HEK293 (cell line): ENCODE data around the gene MAP4K2.

ENCODE experiments used
- ATF2 ChIP-seq: fragments of 450-650 bp; formaldehyde crosslinking; IDR thresholded peaks from 2 replicates; pipeline ENCODE4 v1.5.1; 2016; ENCODE audit warnings: missing biosample characterization, missing genetic modification characterization, low read depth
- BCL6B ChIP-seq: fragments of 450-650 bp; formaldehyde crosslinking; IDR thresholded peaks from 2 replicates; pipeline ENCODE4 v1.5.1; 2017; ENCODE audit warnings: missing biosample characterization, missing genetic modification characterization
- GLI2 ChIP-seq: fragments of 450-650 bp; formaldehyde crosslinking; IDR thresholded peaks from 2 replicates; pipeline ENCODE4; 2017; ENCODE audit warnings: missing biosample characterization, missing genetic modification characterization, low read depth, borderline replicate concordance
- HOXA7 ChIP-seq: sonication (generic); formaldehyde crosslinking; IDR thresholded peaks from 2 replicates; pipeline ENCODE4 v1.8.1; 2022; ENCODE audit warnings: missing genetic modification reagents, borderline replicate concordance
- MYNN ChIP-seq: fragments of 450-650 bp; formaldehyde crosslinking; IDR thresholded peaks from 2 replicates; pipeline ENCODE4 v1.5.1; 2016; ENCODE audit warnings: missing biosample characterization, missing genetic modification characterization, borderline replicate concordance
- MZF1 ChIP-seq: fragments of 450-650 bp; formaldehyde crosslinking; IDR thresholded peaks from 2 replicates; pipeline ENCODE4 v1.5.1; 2017; ENCODE audit warnings: missing biosample characterization, missing genetic modification characterization, borderline replicate concordance
- SALL2 ChIP-seq: fragments of 450-650 bp; formaldehyde crosslinking; IDR thresholded peaks from 2 replicates; pipeline ENCODE4 v1.5.0; 2017; ENCODE audit warnings: missing biosample characterization, mild to moderate bottlenecking, missing genetic modification characterization, borderline replicate concordance
- SETDB1 ChIP-seq: IDR thresholded peaks from one replicate; pipeline ENCODE4 v1.6.1; 2017; ENCODE audit warnings: mild to moderate bottlenecking, low read length, moderate library complexity, mixed read lengths; ENCODE audit not compliant: insufficient read length
- SP2 ChIP-seq: fragments of 450-650 bp; formaldehyde crosslinking; IDR thresholded peaks from 2 replicates; pipeline ENCODE4 v1.5.1; 2016; ENCODE audit warnings: missing biosample characterization, missing genetic modification characterization
- ZEB2 ChIP-seq: fragments of 450-650 bp; formaldehyde crosslinking; IDR thresholded peaks from 2 replicates; pipeline ENCODE4 v1.5.1; 2016; ENCODE audit warnings: missing biosample characterization, missing genetic modification characterization
- ZIC2 ChIP-seq: fragments of 450-650 bp; formaldehyde crosslinking; IDR thresholded peaks from 2 replicates; pipeline ENCODE4 v1.5.1; 2016; ENCODE audit warnings: missing biosample characterization, missing genetic modification characterization
- ZNF157 ChIP-seq: fragments of 450-650 bp; formaldehyde crosslinking; IDR thresholded peaks from 2 replicates; pipeline ENCODE4 v1.5.1; 2016; ENCODE audit warnings: missing biosample characterization, missing genetic modification characterization
- ZNF214 ChIP-seq: fragments of 450-650 bp; formaldehyde crosslinking; IDR thresholded peaks from 2 replicates; pipeline ENCODE4 v1.5.1; 2017; ENCODE audit warnings: missing biosample characterization, mild to moderate bottlenecking, missing genetic modification characterization, borderline replicate concordance
- ZNF221 ChIP-seq: fragments of 450-650 bp; formaldehyde crosslinking; IDR thresholded peaks from 2 replicates; pipeline ENCODE4 v1.5.1; 2017; ENCODE audit warnings: missing biosample characterization, missing genetic modification characterization, borderline replicate concordance
- ZNF239 ChIP-seq: fragments of 450-650 bp; formaldehyde crosslinking; IDR thresholded peaks from 2 replicates; pipeline ENCODE4 v1.5.1; 2016; ENCODE audit warnings: missing biosample characterization, missing genetic modification characterization
- ZNF274 ChIP-seq, 2 experiments: fragments of 200-500 bp in 1 of 2; fragments of 450-650 bp in 1 of 2; sonication (Bioruptor generic) in 1 of 2; formaldehyde crosslinking in 1 of 2; IDR thresholded peaks; 2 replicates each; pipeline versions ENCODE4 v1.5.1 to v1.6.1; 2014 to 2016; ENCODE audit warnings: borderline replicate concordance in 1 of 2, inconsistent platforms in 1 of 2, low read length in 1 of 2, missing biosample characterization in 1 of 2, missing genetic modification characterization in 1 of 2
- ZNF423 ChIP-seq: fragments of 450-650 bp; formaldehyde crosslinking; IDR thresholded peaks from 2 replicates; pipeline ENCODE4 v1.5.1; 2016; ENCODE audit warnings: missing biosample characterization, missing genetic modification characterization
- ZNF549 ChIP-seq: fragments of 450-650 bp; IDR thresholded peaks from 2 replicates; pipeline ENCODE4 v1.5.1; 2018; ENCODE audit warnings: missing biosample characterization, missing genetic modification characterization, mild to moderate bottlenecking, inconsistent platforms, moderate library complexity
- ZNF571 ChIP-seq: fragments of 450-650 bp; formaldehyde crosslinking; IDR thresholded peaks from 2 replicates; pipeline ENCODE4 v1.5.0; 2017; ENCODE audit warnings: missing biosample characterization, missing genetic modification characterization
- ZNF585B ChIP-seq: fragments of 450-650 bp; formaldehyde crosslinking; IDR thresholded peaks from 2 replicates; pipeline ENCODE4 v1.5.1; 2016; ENCODE audit warnings: missing biosample characterization, missing genetic modification characterization
- ZNF610 ChIP-seq: fragments of 450-650 bp; formaldehyde crosslinking; IDR thresholded peaks from 2 replicates; pipeline ENCODE4 v1.5.1; 2016; ENCODE audit warnings: missing biosample characterization, missing genetic modification characterization, borderline replicate concordance
- ZNF624 ChIP-seq: fragments of 450-650 bp; formaldehyde crosslinking; IDR thresholded peaks from 2 replicates; pipeline ENCODE4 v1.5.1; 2017; ENCODE audit warnings: missing biosample characterization, missing genetic modification characterization
- ZNF677 ChIP-seq: fragments of 450-650 bp; IDR thresholded peaks from 2 replicates; pipeline ENCODE4 v1.5.0; 2018; ENCODE audit warnings: missing biosample characterization, mild to moderate bottlenecking, missing genetic modification characterization, moderate library complexity
- ZNF707 ChIP-seq: fragments of 450-650 bp; formaldehyde crosslinking; IDR thresholded peaks from 2 replicates; pipeline ENCODE4 v1.5.1; 2016; ENCODE audit warnings: missing biosample characterization, missing genetic modification characterization
- ZNF776 ChIP-seq: fragments of 450-650 bp; formaldehyde crosslinking; IDR thresholded peaks from 2 replicates; pipeline ENCODE4 v1.5.0; 2017; ENCODE audit warnings: missing biosample characterization, missing genetic modification characterization, borderline replicate concordance
- ZNF777 ChIP-seq: fragments of 450-650 bp; formaldehyde crosslinking; IDR thresholded peaks from 2 replicates; pipeline ENCODE4 v1.5.1; 2017; ENCODE audit warnings: missing biosample characterization, missing genetic modification characterization, borderline replicate concordance
- ZNF791 ChIP-seq: fragments of 450-650 bp; formaldehyde crosslinking; IDR thresholded peaks from 2 replicates; pipeline ENCODE4 v1.5.1; 2016; ENCODE audit warnings: missing biosample characterization, missing genetic modification characterization
- TF ChIP-seq, protein P1 (sequence below): fragments of 450-650 bp; formaldehyde crosslinking; IDR thresholded peaks from 2 replicates; pipeline ENCODE4 v1.5.1; 2016; ENCODE audit warnings: missing biosample characterization, missing genetic modification characterization
- TF ChIP-seq, protein P2 (sequence below): fragments of 450-650 bp; formaldehyde crosslinking; IDR thresholded peaks from 2 replicates; pipeline ENCODE4 v1.5.1; 2016; ENCODE audit warnings: missing biosample characterization, missing genetic modification characterization
- TF ChIP-seq, protein P3 (sequence below): fragments of 450-650 bp; formaldehyde crosslinking; IDR thresholded peaks from 2 replicates; pipeline ENCODE4 v1.5.1; 2016; ENCODE audit warnings: missing biosample characterization, missing genetic modification characterization

The MAP4K2 gene

DNA sequence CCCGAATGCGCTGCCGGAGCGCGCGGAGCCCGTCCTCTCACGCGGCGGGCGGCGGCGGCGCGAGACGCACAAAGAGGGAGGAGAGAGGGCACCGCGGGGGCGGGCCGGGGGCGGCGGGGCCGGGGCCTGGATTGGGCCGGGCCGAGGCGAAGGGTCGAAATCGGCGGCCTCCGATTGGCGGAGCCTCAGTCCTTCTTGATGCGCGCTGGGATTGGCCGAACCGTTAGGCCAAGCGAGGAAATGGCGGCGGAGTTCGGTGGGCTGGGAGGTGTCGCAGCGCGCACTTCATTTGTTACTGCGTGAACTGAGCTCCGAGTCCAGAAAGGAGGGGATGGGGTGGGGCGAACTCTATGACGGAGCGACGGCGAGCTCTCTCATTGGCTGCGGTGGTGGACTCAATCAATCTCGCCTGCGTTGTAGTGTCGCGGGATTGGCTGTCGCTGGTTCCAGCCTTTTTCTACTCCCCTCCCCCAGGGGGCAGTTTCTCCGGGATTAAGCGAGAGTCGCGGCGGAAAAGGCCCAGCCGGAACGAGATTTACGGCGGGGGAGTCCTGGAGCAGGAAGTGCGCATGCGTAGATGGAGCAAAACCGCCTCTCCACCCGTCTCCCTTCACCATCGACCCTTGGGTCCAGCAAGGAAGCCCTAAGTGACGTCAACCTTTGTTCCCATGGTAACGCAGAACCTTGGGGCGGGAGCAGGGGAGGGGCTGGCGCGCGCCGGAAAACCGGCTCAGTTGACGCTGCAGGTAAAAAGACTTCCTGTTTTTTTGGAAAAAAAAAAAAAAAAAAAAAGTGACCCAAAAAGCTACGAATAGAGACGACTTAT lies 24.3 kb downstream of the MAP4K2 start, which contains the start of gene SF1 (continued):
- TF ChIP-seq ZNF239 (tag by site-specific recombination) (no peak), ZNF571 (tag by site-specific recombination) (no peak), ZNF777 (tag by site-specific recombination) (no peak), SALL2 (tag by site-specific recombination) (no peak), ZNF791 (tag by site-specific recombination) (no peak), ZNF274 (IDR thresholded peaks at IDR 0.05; ENCODE audit: low read length) (no peak), ZNF274 (tag by site-specific recombination; IDR thresholded peaks at IDR 0.05; ENCODE audit: borderline replicate concordance) (no peak), MZF1 (no peak), ZNF610 (tag by site-specific recombination) (no peak), SETDB1 (no peak), ZNF549 (no peak), ZNF707 (no peak), MYNN (tag by site-specific recombination) (no peak), ZNF585B (tag by site-specific recombination) (no peak), ZNF624 (tag by site-specific recombination) (no peak), ATF2 (tag by site-specific recombination) (peak; percentile 94), ZNF214 (tag by site-specific recombination) (no peak), HOXA7 (no peak), ZIC2 (tag by site-specific recombination) (no peak), ZNF221 (tag by site-specific recombination) (no peak), ZNF677 (tag by site-specific recombination) (0 out of 2 replicates have a peak, but pooled peaks have one; percentile 20), ZNF157 (tag by site-specific recombination) (no peak), ZNF776 (no peak), ZEB2 (tag by site-specific recombination) (peak; percentile 74), ZNF423 (tag by site-specific recombination) (no peak), SP2 (tag by site-specific recombination) (peak; percentile 92), GLI2 (no peak), BCL6B (tag by site-specific recombination) (no peak)
- TF ChIP-seq, protein P1, sequence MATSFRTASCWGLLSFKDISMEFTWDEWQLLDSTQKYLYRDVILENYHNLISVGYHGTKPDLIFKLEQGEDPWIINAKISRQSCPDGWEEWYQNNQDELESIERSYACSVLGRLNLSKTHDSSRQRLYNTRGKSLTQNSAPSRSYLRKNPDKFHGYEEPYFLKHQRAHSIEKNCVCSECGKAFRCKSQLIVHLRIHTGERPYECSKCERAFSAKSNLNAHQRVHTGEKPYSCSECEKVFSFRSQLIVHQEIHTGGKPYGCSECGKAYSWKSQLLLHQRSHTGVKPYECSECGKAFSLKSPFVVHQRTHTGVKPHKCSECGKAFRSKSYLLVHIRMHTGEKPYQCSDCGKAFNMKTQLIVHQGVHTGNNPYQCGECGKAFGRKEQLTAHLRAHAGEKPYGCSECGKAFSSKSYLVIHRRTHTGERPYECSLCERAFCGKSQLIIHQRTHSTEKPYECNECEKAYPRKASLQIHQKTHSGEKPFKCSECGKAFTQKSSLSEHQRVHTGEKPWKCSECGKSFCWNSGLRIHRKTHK (tag by site-specific recombination), result no peak
- TF ChIP-seq, protein P2, sequence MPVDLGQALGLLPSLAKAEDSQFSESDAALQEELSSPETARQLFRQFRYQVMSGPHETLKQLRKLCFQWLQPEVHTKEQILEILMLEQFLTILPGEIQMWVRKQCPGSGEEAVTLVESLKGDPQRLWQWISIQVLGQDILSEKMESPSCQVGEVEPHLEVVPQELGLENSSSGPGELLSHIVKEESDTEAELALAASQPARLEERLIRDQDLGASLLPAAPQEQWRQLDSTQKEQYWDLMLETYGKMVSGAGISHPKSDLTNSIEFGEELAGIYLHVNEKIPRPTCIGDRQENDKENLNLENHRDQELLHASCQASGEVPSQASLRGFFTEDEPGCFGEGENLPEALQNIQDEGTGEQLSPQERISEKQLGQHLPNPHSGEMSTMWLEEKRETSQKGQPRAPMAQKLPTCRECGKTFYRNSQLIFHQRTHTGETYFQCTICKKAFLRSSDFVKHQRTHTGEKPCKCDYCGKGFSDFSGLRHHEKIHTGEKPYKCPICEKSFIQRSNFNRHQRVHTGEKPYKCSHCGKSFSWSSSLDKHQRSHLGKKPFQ (tag by site-specific recombination), result no peak
- TF ChIP-seq, protein P3, sequence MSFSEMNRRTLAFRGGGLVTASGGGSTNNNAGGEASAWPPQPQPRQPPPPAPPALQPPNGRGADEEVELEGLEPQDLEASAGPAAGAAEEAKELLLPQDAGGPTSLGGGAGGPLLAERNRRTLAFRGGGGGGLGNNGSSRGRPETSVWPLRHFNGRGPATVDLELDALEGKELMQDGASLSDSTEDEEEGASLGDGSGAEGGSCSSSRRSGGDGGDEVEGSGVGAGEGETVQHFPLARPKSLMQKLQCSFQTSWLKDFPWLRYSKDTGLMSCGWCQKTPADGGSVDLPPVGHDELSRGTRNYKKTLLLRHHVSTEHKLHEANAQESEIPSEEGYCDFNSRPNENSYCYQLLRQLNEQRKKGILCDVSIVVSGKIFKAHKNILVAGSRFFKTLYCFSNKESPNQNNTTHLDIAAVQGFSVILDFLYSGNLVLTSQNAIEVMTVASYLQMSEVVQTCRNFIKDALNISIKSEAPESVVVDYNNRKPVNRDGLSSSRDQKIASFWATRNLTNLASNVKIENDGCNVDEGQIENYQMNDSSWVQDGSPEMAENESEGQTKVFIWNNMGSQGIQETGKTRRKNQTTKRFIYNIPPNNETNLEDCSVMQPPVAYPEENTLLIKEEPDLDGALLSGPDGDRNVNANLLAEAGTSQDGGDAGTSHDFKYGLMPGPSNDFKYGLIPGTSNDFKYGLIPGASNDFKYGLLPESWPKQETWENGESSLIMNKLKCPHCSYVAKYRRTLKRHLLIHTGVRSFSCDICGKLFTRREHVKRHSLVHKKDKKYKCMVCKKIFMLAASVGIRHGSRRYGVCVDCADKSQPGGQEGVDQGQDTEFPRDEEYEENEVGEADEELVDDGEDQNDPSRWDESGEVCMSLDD (tag by site-specific recombination), result no peak
